Measurements from ENCODE around the gene CTXND1. TPM values are rescaled to one million over a fixed set of nuclear protein-coding genes. Genes with fewer than 3 reads are reported as not detected.

Gene CTXND1
- polyA plus RNA-seq, 2 of the 4 experiments (the other 2 are of a cell fraction) = not detected

DNA sequence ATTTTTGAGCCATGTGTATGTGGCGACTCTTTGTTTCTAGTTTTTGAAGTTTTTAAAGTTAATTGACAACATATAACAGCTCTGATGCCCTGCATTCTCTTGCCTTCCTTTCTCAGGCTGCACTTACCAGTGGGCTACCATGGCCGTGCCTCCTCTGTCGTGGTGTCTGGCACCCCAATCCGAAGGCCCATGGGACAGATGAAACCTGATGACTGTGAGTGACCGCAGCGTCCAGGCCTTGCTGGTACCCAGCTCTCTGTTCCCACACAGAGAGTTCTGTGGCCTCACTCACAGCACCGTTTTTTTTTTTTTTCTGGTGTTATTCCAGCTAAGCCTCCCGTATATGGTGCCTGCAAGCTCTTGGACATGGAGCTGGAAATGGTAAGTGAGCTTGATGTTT is 84.1 kb downstream of the CTXND1 start:
- H3K4me1 ChIP-seq = no peaks in the 10 kb centered on the region
- ChIA-PET CTCF (no interaction called here), POLR2A (no interaction called here)
- DNase-seq (ENCODE audit: low read depth in 1 of 2, low spot score in 1 of 2) (no peak), FAIRE-seq (no peak), ATAC-seq (no peak)
- no peak overlapping the region for H3K27ac ChIP-seq
- TF ChIP-seq NPAS2 (CRISPR knock-in tag; IDR thresholded peaks at IDR 0.05; ENCODE audit: borderline replicate concordance) = no peak
- TF ChIP-seq KDM5A (IDR thresholded peaks at IDR 0.05) = no peak
- H3K9me3 ChIP-seq = no peaks in the 10 kb centered on the region
- 93% methylated on average over 8 of the region's 8 CpGs for WGBS (ENCODE audit: missing lambda C conversion rate)
- H3K4me3 ChIP-seq = no peak overlapping the region
- no peak overlapping the region for H3K4me2 ChIP-seq

- H3K4me1 ChIP-seq = peaks cover 19% of the 10 kb centered on the region
- no peak overlapping the region for H3K4me3 ChIP-seq
- CTCF ChIA-PET = interaction anchor here (1.7 kb wide), 1 partner anchor 9 kb away, joined by 5 read pairs; no protein-coding TSS in a partner anchor
- H3K9me3 ChIP-seq = no peaks in the 10 kb centered on the region
- WGBS (ENCODE audit: missing lambda C conversion rate) = 91% methylated on average over 1 of the region's 1 CpG
- no peak overlapping the region for H3K4me2 ChIP-seq
- TF ChIP-seq ZC3H11A (IDR thresholded peaks at IDR 0.05) (no peak), CHD4 (IDR thresholded peaks at IDR 0.05; ENCODE audit: borderline replicate concordance) (no peak), ZFP36 (IDR thresholded peaks at IDR 0.05; ENCODE audit: borderline replicate concordance, partially characterized antibody) (no peak), PBX3 (IDR thresholded peaks at IDR 0.05) (no peak), RCOR1 (IDR thresholded peaks at IDR 0.05; ENCODE audit: low read depth, low read length) (no peak), CBX2 (IDR thresholded peaks at IDR 0.05; ENCODE audit: borderline replicate concordance, low read depth) (no peak), MAX (IDR thresholded peaks at IDR 0.05) (no peak), HMGXB4 (CRISPR knock-in tag; IDR thresholded peaks at IDR 0.05; ENCODE audit: borderline replicate concordance) (no peak), GATA3 (IDR thresholded peaks at IDR 0.05; ENCODE audit: borderline replicate concordance) (no peak), POLR2AphosphoS2 (conservative IDR thresholded peaks at IDR 0.05; ENCODE audit: low read length) (no peak)
- TF ChIP-seq, protein P1, sequence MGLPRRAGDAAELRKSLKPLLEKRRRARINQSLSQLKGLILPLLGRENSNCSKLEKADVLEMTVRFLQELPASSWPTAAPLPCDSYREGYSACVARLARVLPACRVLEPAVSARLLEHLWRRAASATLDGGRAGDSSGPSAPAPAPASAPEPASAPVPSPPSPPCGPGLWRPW (IDR thresholded peaks at IDR 0.05) = no peak
- FAIRE-seq (no peak), DNase-seq (ENCODE audit: low read depth in 1 of 2, low spot score in 1 of 2) (no peak), ATAC-seq (no peak)
- H3K27ac ChIP-seq = no peak overlapping the region
- POLR2A ChIA-PET = no interaction called here
These were observed 88.1 kb downstream of the CTXND1 start for GRCh38 chr15:80163897-80164296.

DNA sequence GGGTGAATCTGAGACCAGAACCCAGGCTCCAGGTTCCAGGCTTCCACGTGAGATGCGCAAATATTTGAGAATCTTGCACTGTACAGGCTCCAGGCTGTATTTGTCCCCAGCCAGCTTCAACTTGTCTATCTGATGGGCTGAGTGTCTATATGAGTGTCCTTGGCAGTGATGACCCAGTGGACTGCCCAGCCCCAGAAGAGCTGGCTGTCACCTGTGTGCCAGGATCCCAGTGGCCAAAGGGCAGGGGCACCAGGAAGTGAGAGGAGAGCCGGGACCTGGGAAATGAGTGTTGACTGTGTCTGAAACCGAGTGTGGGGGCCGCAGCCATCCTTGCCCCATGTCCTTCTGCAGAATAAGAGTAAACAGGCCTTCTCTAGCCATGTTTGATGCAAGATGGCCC is 88.8 kb downstream of the CTXND1 start:
- DNase-seq (ENCODE audit: low read depth in 1 of 2, low spot score in 1 of 2) = no peak
- CTCF ChIA-PET = interaction anchor here (1.7 to 2.7 kb wide), 2 partner anchors 10 to 21 kb away, joined by 5 to 8 read pairs; no protein-coding TSS in a partner anchor
- Histone ChIP-seq H3K9me3 (no peaks in the 10 kb centered on the region), H3K27ac (no peak overlapping the region), H3K4me2 (no peak overlapping the region), H3K4me1 (peaks cover 19% of the 10 kb centered on the region), H3K4me3 (no peak overlapping the region)
- no peak for TF ChIP-seq MAFK (IDR thresholded peaks at IDR 0.05; ENCODE audit: partially characterized antibody)
- TF ChIP-seq BCL3 (IDR thresholded peaks at IDR 0.05) = no peak
- no peak for TF ChIP-seq NFE2L2 (conservative IDR thresholded peaks at IDR 0.05; ENCODE audit: low read length)
- TF ChIP-seq ZFP36 (IDR thresholded peaks at IDR 0.05; ENCODE audit: borderline replicate concordance, partially characterized antibody) = no peak
- no peak for TF ChIP-seq HMGXB4 (CRISPR knock-in tag; IDR thresholded peaks at IDR 0.05; ENCODE audit: borderline replicate concordance)
- no peak for TF ChIP-seq HOXA7 (CRISPR knock-in tag; IDR thresholded peaks at IDR 0.05)
- no peak for TF ChIP-seq MYC (IDR thresholded peaks at IDR 0.05; ENCODE audit: borderline replicate concordance, low read length)
- POLR2A ChIA-PET = no interaction called here
- ATAC-seq = no peak
- WGBS (ENCODE audit: missing lambda C conversion rate) = 90% methylated on average over 5 of the region's 5 CpGs
- no peak for FAIRE-seq
